ENCODE data around the gene PRKCZ.

The PRKCZ gene

GRCh38 chr1:2049718-2050431 is at the start of gene PRKCZ:
PRKCZ (plus strand) TSS chr1:2050411; CDS start chr1:2050631, 220 bp downstream.
- peak; percentile 84 for DNase-seq (ENCODE audit: low spot score)

GRCh38 chr1:2000432-2000831 is 49.8 kb upstream of the PRKCZ start:
- no peak for DNase-seq (ENCODE audit: low spot score)

- no peak for DNase-seq (ENCODE audit: low spot score)
These were observed 49.4 kb upstream of the PRKCZ start for GRCh38 chr1:2000850-2001249.

DNA sequence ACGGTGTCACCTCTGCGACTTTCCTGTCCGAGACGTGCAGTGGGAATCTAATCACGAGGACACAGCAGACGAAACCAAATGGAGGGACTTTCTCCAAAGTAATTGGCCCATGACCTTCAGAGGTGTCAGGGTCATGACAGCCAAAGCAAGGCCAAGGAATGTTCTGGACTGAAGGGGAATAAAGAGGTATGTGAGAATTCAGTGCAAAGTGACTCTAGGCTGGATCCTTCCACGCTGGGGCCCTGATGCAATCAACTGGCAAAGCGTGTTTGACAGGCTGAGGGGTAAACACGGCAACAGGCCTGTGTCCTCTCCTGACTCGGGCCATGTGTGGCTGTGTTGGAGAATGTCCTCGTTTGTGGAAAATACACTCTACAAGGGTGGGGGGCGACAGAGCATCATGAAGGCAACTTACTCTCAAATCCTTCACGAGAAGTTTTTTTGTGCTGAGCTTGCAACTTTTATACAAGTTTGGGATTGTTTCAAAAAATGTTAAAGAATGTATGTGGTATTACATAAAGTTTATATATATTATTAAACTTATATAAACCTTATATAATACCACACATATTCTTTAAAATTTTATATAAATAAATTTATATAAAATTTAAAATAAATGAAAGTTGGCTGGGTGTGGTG is 48.3 kb upstream of the PRKCZ start:
- DNase-seq (ENCODE audit: low spot score), result no peak

DNA sequence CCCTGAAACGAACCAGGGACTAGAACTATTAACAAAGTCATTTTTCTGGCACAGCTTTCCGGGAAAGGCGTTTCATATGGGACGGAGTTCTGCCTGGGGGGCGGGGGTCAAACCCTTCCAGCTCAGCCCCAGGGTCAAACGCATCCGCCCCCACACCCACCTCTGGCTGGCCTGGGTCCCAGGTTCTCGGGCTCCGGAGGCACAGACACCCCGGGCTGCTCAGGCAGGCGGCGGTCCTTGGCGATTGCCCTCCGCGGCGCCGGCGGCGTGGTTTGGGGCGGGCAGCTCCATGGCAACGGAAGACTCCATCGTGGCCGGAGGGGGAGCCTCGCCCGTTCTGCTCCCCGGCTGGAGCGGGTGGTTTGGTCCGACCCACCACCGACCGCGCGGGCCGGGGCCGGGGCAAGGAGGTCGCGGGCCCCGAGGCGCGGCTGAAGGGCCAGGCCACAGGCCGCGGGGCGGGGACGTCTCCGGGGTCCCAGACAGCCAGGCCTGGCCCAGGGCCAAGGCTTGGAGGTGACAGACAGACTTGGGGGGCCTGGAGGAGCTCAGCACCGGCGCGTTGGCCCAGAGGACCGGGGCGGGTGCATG is 46.6 kb upstream of the PRKCZ start, which contains the start of gene CFAP74:
TSS of gene CFAP74 (minus strand) at position 246 of the 591 bp plus-strand sequence. CDS start 12,830 bp downstream, outside the sequence.
- no peak for DNase-seq (ENCODE audit: low spot score)

DNA sequence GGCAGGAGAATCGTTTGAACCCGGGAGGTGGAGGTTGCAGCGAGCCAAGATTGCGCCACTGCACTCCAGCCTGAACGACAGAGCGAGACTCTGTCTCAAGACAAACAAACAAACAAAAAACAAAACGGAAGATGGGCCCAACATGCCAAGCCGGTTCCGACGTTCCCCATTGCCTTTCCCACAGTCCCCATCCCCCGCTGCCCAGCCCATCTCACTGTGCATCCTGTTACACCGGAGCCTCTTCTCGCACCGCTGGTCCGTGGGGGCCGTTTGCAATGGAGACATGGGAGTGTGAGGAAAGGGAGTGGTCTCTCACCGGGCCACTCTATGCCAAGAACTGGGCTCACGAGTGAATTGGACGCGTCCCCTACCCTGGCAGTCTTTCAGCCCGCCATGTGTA is 45.4 kb upstream of the PRKCZ start:
- DNase-seq (ENCODE audit: low spot score), result no peak

DNA sequence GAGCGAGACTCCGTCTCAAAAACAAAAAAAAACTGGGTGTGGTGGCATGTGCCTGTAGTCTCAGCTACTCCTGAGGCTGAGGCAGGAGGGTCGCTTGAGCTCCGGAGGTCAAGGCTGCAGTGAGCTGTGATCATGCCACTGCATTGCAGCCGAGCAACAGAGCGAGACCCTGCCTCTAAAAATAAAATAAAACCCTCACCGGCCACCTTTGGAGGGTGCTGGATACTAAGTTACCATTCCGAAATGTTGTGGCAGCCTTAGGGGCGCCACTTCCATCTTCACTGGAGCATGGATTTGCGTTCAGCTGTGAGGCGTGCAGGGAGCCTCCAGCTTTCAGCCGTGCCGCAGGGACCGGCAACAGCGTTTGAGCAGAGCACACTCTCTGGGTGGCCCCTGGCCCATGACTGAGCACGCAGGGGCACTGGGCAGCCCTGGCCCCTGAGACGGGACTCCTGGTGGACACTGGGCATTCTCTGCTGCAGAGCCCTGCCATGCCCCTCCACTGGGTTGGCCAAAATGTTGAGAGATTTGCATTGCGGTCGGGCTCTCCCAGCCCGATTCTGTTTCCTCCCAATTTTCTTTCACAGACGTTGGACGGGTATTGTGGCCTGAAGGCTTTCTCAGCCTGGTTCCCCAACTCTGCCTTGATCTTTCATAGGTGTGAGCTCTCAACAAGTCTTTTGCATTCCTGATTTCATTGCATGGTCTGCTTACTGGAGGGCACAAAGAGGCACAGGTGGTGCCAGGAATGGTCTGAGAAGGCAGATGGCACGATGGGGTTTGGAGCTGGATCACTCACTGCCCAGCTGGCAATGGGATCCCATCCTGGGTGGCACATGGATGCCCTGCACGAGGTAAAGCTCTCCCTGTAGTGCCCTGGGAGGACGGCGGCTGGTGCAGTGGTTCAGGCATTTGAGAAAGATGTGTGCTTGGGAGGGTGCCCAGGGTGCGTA is 40.8 kb upstream of the PRKCZ start:
- no peak for DNase-seq (ENCODE audit: low spot score)

DNA sequence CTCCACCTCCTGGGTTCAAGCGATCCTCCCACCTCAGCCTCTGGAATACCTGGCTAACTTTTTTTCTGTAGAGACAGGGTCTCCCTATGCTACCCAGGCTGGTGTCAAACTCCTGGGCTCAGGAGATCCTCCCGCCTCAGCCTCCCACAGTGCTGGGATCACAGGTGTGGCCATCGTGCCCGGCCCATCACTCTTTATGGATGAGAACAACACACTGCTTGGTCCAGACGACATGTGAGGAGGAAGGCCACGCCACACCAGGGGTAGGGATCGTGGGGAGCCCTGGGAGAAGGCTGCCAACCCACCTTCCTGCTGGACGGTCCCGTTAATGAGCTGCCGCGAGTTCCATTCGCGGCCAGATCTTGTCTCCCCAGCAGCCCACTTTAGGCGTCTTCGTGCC is 36.0 kb upstream of the PRKCZ start:
- DNase-seq (ENCODE audit: low spot score), result no peak

DNA sequence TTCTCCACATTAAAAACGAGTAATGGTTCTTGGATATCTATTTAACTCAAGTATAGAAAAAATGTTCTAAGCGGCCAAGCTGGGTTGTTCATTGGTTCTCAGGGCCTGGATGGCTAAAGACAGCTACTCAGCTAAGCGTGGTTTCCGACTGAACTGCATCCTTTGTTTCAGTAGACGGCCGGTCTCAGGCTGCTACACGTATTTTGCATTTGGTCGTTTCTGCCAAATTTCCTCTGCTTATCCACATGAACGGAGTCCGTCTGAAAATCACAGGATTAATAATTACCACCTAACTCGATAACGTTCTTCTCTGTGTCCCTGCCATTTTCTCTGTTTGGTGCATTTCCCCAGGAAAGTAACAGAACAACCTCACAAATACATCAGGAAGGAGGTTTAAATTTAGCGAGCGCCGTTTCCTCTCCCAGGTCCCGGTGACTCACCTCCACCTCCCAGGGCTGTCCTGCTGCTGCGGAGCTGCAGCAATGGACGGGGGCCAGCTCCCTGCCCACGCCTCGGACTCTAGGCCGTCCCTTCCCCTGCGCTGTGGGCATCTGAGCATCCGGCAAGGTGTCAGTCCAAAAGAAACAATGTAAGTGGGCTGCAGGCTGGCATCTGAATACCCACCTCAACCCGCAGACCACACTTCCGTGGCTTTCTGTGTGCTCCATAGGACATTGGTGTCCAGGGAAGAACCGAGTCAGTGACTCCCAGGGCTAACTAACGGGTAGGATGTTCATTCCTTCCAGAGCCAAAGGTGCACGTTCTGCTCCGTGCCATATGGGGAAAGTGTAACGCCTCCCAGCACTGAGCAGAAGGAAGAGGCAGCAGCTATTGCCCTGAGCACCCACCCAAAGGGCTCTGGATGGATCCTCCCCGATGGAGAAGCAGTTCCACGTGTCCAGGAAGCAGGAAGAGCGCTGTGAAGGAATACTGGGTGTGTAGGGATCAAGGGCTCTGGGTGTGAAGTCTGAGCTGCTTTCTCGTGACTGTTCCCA is 35.2 kb upstream of the PRKCZ start:
- no peak for DNase-seq (ENCODE audit: low spot score)

DNA sequence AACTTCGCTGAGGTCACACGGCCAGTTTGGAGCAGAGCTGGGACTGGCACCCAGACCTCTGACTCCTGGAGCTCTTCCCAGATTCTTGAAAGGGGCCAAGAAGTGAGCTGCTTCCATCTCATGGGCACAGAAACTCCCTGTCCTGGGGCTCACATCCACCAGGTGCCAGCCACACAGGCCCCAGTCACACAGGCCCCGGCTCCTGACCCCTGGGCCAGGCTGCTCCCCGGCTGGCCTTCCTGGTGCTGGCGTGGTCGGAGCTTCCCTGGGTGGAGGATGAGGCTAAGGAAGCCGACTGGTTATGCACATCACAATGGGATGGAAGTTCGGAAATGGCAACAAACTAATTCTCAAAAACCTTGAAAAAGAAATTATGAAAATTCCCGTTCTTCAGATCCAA is 34.1 kb upstream of the PRKCZ start:
- DNase-seq (ENCODE audit: low spot score), result no peak

- DNase-seq (ENCODE audit: low spot score), result no peak
These were observed 31.7 kb upstream of the PRKCZ start for GRCh38 chr1:2018217-2019171.

- no peak for DNase-seq (ENCODE audit: low spot score)
These were observed 31.1 kb upstream of the PRKCZ start, which contains the start of gene GABRD for GRCh38 chr1:2019172-2019543. GABRD (plus strand) TSS chr1:2019345; CDS start chr1:2019424, 79 bp downstream.

DNA sequence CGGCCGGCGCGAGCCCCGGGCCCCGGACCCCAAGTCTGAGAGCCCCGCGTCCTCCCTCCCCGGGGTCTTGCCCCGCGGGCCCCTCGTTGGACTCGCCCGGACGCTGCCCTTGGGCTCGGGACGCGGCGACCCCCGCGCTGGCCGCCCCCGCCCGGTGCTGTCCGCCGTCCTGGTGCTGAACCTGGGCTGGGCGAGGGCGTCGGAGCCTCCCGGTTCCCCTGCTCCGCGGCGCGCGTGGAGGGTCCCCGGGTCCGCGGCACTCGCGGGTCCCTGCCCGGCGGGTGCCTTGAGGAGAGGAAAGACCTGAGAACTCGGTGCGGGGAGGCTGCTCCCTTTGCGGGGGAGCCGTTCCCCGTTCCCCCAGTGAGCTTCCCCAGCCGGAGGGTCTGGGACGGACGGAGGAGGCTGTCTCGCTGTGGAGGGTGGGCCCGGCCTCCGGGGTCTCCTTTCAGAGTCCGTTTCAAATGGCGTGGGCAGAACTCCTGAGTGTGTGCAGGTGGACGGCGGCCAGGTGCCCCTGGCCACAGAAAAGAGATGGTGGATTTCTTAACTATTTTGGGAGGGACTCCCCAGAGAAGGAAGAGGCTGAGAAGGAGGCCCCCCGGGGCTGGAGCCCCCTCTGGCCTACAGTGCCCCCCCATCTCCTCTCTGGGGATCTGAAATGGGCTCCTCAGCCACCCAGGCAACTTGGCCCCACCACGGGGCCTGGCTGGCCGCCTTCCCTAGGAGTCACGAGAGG is 30.5 kb upstream of the PRKCZ start:
- no peak for DNase-seq (ENCODE audit: low spot score)

DNA sequence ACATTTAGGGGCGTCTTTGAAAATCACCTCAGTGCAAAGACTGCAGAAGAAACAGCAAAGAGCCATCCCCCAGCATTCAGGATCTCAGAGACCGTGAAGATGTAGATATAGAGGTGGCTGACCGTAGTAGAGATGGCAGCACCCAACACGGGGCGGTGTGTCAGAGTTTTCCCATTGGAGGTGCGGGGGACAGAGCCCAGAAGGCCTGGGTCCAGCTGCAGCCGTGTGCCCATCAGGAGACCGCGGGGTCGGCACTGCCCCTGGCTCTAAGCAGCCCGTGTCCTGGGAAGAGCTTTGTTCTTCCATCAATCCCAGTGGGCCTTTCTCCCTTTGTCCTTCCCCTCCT is 29.9 kb upstream of the PRKCZ start:
- DNase-seq (ENCODE audit: low spot score), result no peak

DNA sequence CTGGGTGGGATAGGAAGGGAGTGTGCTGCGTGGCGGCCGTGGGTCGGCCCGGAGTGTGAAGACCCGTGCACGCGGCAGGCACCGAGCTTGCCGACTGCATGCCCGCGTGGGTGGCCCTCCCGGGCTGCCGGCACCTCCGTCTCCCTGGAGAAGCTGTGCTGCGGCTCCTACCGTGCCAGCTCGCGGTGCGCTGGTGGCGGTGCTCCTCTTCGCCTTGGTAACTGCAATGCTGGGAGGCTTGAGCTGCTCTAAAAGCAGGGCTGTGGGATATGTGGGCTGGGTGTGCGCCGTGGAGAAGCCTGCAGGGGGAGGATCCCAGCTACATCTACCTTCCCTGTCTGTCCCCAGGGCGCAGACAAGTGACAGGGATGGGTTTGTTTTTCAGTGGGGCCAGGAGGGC is 28.7 kb upstream of the PRKCZ start:
- DNase-seq (ENCODE audit: low spot score), result no peak

- no peak for DNase-seq (ENCODE audit: low spot score)
These were observed 28.0 kb upstream of the PRKCZ start for GRCh38 chr1:2022063-2022770.

DNA sequence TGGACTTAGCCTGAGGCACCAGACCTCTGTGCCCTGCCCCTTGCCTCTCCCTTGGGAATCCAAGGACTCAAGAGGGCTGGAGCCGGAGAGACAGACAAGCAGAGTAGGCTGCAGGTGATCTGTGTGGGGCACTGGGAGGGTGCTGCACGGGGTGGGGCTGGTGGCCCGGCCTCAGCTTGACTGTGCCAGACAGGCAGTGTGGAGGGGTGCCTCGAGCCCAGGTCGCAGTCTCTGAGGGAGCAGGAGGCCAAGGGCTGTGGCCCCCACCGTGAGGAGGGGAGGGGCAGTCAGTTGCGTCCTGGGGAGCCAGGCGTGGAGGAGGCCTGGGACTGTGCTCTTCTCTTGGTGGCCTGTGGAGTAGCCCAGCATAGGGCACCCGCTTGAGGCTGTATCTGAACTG is 27.0 kb upstream of the PRKCZ start:
- DNase-seq (ENCODE audit: low spot score), result no peak

- no peak for DNase-seq (ENCODE audit: low spot score)
These were observed 25.8 kb upstream of the PRKCZ start for GRCh38 chr1:2024451-2024850.
